Astrocyte of the cerebellum (primary cell): ENCODE data around the gene GLCE.

Experiments used
- DNase-seq: peaks from one replicate; pipeline ENCODE4 v3.0.0-alpha.2; 2011; ENCODE audit warnings: low read depth
- H3K4me3 ChIP-seq: 2 replicates; pipeline ENCODE4 v1.5.1; 2011; ENCODE audit warnings: mild to moderate bottlenecking, low read depth, low read length, moderate library complexity
- in situ Hi-C: cut with HindIII; loops from 2 replicates; pipeline ENCODE4 v1.10.0; 2017; ENCODE audit warnings: low sequenced_read_pairs
- TF ChIP-seq, protein P1 (sequence below): IDR thresholded peaks from 2 replicates; pipeline ENCODE4 v1.5.1; 2012; ENCODE audit warnings: low read length, low read depth, moderate library complexity, mild to moderate bottlenecking; ENCODE audit errors: missing control alignments

GLCE gene

DNA sequence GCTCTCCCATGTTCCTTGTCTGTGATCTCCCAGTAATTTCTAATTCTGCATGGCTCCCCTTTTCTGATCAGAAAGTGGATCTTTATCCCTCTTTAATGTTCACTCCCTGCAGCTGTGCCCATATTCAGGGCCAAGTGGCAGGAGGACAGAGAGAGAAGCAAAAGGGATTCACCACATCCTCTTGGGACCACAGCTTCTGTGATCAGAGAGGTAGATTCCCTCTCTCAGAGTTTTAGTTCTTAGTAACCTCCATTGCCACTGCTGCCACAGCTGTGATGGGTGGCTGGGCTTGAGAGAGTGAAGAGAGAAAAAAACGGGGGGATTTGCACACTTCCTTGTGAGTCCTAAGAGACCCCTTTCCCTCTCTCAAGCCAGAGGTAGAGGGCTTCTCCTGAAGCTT, 49.2 kb downstream of the GLCE start:
- TF ChIP-seq, protein P1, sequence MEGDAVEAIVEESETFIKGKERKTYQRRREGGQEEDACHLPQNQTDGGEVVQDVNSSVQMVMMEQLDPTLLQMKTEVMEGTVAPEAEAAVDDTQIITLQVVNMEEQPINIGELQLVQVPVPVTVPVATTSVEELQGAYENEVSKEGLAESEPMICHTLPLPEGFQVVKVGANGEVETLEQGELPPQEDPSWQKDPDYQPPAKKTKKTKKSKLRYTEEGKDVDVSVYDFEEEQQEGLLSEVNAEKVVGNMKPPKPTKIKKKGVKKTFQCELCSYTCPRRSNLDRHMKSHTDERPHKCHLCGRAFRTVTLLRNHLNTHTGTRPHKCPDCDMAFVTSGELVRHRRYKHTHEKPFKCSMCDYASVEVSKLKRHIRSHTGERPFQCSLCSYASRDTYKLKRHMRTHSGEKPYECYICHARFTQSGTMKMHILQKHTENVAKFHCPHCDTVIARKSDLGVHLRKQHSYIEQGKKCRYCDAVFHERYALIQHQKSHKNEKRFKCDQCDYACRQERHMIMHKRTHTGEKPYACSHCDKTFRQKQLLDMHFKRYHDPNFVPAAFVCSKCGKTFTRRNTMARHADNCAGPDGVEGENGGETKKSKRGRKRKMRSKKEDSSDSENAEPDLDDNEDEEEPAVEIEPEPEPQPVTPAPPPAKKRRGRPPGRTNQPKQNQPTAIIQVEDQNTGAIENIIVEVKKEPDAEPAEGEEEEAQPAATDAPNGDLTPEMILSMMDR: no peak
- in situ Hi-C loops: no loop called here
- H3K4me3 ChIP-seq: no peak overlapping the region
- no peak for DNase-seq

DNA sequence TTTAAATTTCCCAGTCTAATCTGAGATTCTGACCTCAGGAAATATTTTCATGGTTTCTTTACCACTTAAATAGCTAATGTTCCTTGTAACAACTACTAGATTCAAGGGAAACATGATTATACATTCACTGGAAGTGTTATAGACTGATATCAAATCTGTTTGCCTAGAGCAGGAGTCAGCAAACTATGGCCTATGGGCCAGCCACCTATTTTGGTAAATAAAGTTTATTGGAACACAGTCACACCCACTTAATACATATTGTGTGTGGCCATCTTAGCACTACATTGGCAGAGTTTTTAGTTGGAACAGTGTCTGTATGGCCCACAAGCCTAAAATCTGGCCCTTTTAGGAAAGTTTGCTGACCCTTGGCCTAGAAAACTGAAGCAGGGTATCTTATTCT, 50.1 kb downstream of the GLCE start:
- TF ChIP-seq, protein P1: no peak
- H3K4me3 ChIP-seq: no peak overlapping the region
- in situ Hi-C loops: no loop called here
- no peak for DNase-seq

DNA sequence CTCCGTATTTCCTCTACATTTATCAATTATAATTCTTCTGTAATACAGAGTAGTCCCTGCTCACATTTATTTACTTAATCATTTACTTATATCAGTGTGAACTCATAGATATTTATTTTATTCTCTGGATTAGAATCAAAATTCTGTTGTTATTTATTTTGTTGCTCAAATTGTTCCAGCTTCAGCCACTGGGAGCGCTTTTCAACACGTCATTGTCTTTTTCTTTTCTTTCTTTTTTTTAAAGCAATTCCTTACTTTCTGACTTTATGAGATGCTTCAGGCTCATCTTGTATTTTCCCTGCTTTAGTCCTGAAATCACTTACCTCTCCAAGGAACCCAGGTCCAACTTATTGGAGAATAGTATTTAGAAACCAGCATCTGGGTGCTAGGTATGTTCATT, 53.4 kb downstream of the GLCE start:
- TF ChIP-seq, protein P1: peak; percentile 23
- H3K4me3 ChIP-seq: no peak overlapping the region
- in situ Hi-C loops: no loop called here
- no peak for DNase-seq

DNA sequence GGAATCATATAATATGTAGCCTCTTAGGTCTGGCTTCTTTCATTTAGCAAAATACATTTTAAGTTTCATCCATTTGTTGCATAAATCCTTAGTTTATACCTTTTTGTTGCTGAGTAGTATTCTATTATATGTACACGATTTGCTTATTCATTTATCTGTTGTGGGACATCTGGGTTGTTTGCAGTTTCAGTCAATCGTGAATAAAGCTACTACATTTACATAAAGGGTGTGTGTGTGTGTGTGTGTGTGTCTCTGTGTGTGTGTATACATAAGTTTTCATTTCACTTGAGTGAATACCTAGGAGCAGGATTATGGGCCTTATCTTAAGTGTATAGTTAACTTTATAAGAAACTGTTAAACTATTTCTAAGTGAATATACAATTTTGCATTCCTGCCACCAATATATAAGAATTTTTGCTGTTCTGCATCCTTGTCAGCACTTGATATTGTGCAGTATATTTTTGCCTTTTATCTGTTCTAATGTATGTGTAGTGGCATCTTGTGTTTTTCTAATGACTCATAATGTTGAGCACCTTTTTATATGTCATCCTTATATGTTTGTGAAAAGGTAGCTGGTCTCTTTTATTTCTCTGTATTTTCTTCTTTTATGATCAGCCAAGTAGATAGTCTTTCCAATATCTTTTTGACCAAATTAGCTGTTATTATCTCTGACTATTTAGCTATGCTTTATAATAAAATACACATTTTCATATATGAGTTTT, 55.0 kb downstream of the GLCE start:
- DNase-seq: no peak
- H3K4me3 ChIP-seq: no peak overlapping the region
- in situ Hi-C loops: no loop called here
- TF ChIP-seq, protein P1: no peak

DNA sequence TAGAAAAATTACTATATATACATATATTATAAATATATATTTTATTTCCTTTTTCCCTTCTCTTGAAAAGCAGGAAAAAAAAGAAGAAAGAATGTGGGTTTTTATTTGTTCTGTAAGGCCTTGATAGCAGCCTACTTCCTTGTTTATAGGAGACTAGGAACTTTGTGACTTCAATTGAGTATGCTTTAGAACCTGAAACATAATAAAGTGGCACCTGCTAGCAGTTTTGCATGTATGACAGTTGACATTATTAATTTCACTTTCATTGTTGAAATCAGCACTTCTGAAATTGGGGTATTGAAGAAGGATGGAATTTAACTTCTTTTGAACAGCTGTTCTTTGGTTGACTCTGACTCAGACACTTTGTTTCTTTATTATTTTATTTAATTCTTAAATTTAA, 56.9 kb downstream of the GLCE start:
- in situ Hi-C loops: no loop called here
- H3K4me3 ChIP-seq: no peak overlapping the region
- TF ChIP-seq, protein P1: no peak
- DNase-seq: no peak

DNA sequence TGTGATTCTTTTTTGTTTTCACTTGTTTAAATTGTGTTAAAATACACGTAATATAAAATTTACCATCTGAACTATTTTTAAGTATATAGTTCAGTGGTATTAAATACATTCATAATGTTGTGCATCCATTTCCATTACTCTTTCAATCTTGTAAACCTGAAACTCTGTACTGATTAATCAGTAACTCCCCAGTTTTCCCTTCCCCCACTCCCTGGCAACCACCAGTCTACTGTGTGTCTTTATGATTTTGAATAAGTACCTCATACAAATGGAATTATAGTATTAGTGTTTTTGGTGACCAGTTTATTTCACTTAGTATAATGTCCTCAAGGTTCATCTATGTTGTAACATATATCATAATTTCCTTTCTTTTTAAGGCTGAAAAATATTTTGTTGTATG, 59.3 kb downstream of the GLCE start:
- TF ChIP-seq, protein P1: no peak
- in situ Hi-C loops: no loop called here
- H3K4me3 ChIP-seq: no peak overlapping the region
- DNase-seq: no peak

DNA sequence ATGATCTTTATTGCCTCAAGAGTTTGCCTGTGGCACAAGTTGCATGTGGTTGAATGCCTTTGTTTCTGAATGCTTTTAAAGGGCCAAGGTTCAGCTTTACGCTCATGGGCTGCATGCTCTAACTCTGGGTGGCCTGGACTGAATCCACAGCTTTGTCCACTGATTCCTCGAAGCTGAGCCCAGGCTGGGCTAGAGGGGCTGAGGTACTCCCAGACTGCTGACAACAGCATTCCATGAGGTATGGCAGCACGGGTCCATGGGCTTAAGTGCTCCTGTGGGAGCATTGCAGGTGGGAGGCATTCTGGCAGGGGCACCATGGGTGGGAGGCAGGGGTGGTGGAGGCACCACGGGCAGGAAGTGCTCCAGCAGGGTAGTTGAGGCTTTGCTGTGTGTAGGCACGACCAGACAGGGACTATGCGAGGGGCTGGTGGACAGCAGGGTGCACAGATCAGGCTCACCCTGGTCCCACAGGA, 61.6 kb downstream of the GLCE start:
- H3K4me3 ChIP-seq: no peak overlapping the region
- TF ChIP-seq, protein P1: no peak
- in situ Hi-C loops: no loop called here
- DNase-seq: no peak
